CD4-positive, CD25-positive, alpha-beta regulatory T cell (primary cell): Measurements from ENCODE around the gene KRTAP2-2. TPM values are rescaled to one million over a fixed set of nuclear protein-coding genes. Genes with fewer than 3 reads are reported as not detected.

ENCODE experiments used
- ATAC-seq, 2 donors: fragments of 150-1000 bp; cut with Tn5 transposase; one replicate each; pipeline ENCODE4 v1.10.0; 2021; ENCODE audit warnings: low read depth in 2 of 2, moderate number of reproducible peaks in 2 of 2, moderate library complexity in 1 of 2
- DNase-seq, 3 donors: peaks; one replicate each; pipeline versions ENCODE4 v3.0.0 to v3.0.0-alpha.2; 2012 to 2022; ENCODE audit warnings: mixed read lengths in 1 of 3
- H3K27ac ChIP-seq: one replicate; pipeline ENCODE4 v1.7.0; 2013; ENCODE audit warnings: mild to moderate bottlenecking, low read length; ENCODE audit not compliant: insufficient read depth, poor library complexity, severe bottlenecking
- H3K27me3 ChIP-seq: one replicate; pipeline ENCODE4 v1.7.0; 2013; ENCODE audit warnings: low read length; ENCODE audit not compliant: control insufficient read depth, insufficient read depth
- H3K36me3 ChIP-seq: one replicate; pipeline ENCODE4 v1.7.0; 2013; ENCODE audit warnings: mild to moderate bottlenecking, low read length, moderate library complexity; ENCODE audit not compliant: control insufficient read depth, insufficient read depth
- H3K4me1 ChIP-seq: 2 replicates; pipeline ENCODE4 v1.7.0; 2013; ENCODE audit warnings: mild to moderate bottlenecking, low read length; ENCODE audit not compliant: insufficient read depth, control insufficient read depth, poor library complexity, severe bottlenecking
- H3K4me3 ChIP-seq: one replicate; pipeline ENCODE4 v1.7.0; 2013; ENCODE audit warnings: low read depth, mild to moderate bottlenecking, low read length, moderate library complexity
- H3K9me3 ChIP-seq, 2 experiments: 1 replicate in 1 of 2; 2 replicates in 1 of 2; pipeline ENCODE4 v1.7.0; 2013; ENCODE audit warnings: low read length in 2 of 2, mild to moderate bottlenecking in 1 of 2, moderate library complexity in 1 of 2; ENCODE audit not compliant: control insufficient read depth in 2 of 2
- H3K27ac Mint-ChIP-seq, 3 donors: one replicate each; pipeline ENCODE4 v1.8.0; 2020 to 2022; ENCODE audit warnings: mild to moderate bottlenecking in 3 of 3, mixed read lengths in 3 of 3, moderate library complexity in 2 of 3
- H3K27me3 Mint-ChIP-seq: one replicate; pipeline ENCODE4 v1.8.0; 2022; ENCODE audit warnings: mild to moderate bottlenecking, mixed read lengths
- H3K36me3 Mint-ChIP-seq: one replicate; pipeline ENCODE4 v1.8.0; 2020; ENCODE audit warnings: mixed read lengths
- H3K4me1 Mint-ChIP-seq, 4 donors: one replicate each; pipeline ENCODE4 v1.8.0; 2020 to 2022; ENCODE audit warnings: mixed read lengths in 4 of 4, mild to moderate bottlenecking in 1 of 4
- H3K4me3 Mint-ChIP-seq, 4 donors: one replicate each; pipeline ENCODE4 v1.8.0; 2020 to 2022; ENCODE audit warnings: mild to moderate bottlenecking in 4 of 4, mixed read lengths in 4 of 4, moderate library complexity in 3 of 4
- H3K9me3 Mint-ChIP-seq, 7 donors: one replicate each; pipeline ENCODE4 v1.8.0; 2020 to 2022; ENCODE audit warnings: mixed read lengths in 7 of 7, mild to moderate bottlenecking in 3 of 7, moderate library complexity in 2 of 7
- polyA plus RNA-seq, 4 donors: library from polyadenylated mRNA; unstranded; fragments of 300-500 nt; fragmentation: Illumina TruSeq; gene quantifications; one replicate each; pipeline ENCODE4 v1.2.3, GENCODE V29; 2021
- total RNA-seq: library from RNA; stranded (reverse); gene quantifications from one replicate; pipeline ENCODE4 v1.2.3, GENCODE V29; 2022

The KRTAP2-2 gene
- total and polyA plus RNA-seq, 5 donors from 2014 or later: not detected

- no peaks in the 10 kb centered on the region for H3K36me3 Mint-ChIP-seq
- H3K9me3 ChIP-seq: no peaks in the 10 kb centered on the region
- H3K27ac Mint-ChIP-seq: no peak within 1 kb of the TSS
- no peak for DNase-seq
- H3K4me1 Mint-ChIP-seq: no peaks in the 10 kb centered on the region
- H3K27ac ChIP-seq: no peak within 1 kb of the TSS
- H3K4me3 Mint-ChIP-seq: no peak within 1 kb of the TSS
- H3K4me1 ChIP-seq: no peaks in the 10 kb centered on the region
- peaks cover 0 to 1% (median 0%) of the 10 kb centered on the region in 7 donors for H3K9me3 Mint-ChIP-seq
- H3K27me3 Mint-ChIP-seq: peaks cover 40% of the 10 kb centered on the region
- no peaks in the 10 kb centered on the region for H3K36me3 ChIP-seq
- no peak within 1 kb of the TSS for H3K4me3 ChIP-seq
- H3K27me3 ChIP-seq: no peaks in the 10 kb centered on the region
- no peak for ATAC-seq
Observed at GRCh38 chr17:41029633-41030245, 25.3 kb downstream of the KRTAP2-2 start, which contains the start of gene KRTAP1-4. TSS of gene KRTAP1-4 (minus strand) at chr17:41030195. CDS start at chr17:41030078, 117 bp downstream.

- Histone ChIP-seq H3K36me3 (no peaks in the 10 kb centered on the region), H3K27me3 (peaks cover 2% of the 10 kb centered on the region), H3K27ac (no peak within 1 kb of the TSS), H3K4me1 (no peaks in the 10 kb centered on the region), H3K9me3 (no peaks in the 10 kb centered on the region), H3K4me3 (no peak within 1 kb of the TSS)
- Mint-ChIP-seq H3K4me1 (no peaks in the 10 kb centered on the region), H3K27ac (no peak within 1 kb of the TSS), H3K4me3 (no peak within 1 kb of the TSS), H3K36me3 (no peaks in the 10 kb centered on the region), H3K27me3 (peaks cover 40% of the 10 kb centered on the region), H3K9me3 (peaks cover 0 to 1% (median 0%) of the 10 kb centered on the region in 7 donors)
- no peak for DNase-seq
- no peak for ATAC-seq
Observed at GRCh38 chr17:41026715-41027471, 28.1 kb downstream of the KRTAP2-2 start, which contains the start of gene KRTAP1-5. TSS of gene KRTAP1-5 (minus strand) at chr17:41027208. CDS start at chr17:41027155, 53 bp downstream.

- no peak for ATAC-seq
- Mint-ChIP-seq H3K36me3 (no peaks in the 10 kb centered on the region), H3K27ac (no peak overlapping the region), H3K9me3 (peaks cover 0 to 1% (median 0%) of the 10 kb centered on the region in 7 donors), H3K4me3 (no peak overlapping the region), H3K4me1 (no peaks in the 10 kb centered on the region), H3K27me3 (peaks cover 29% of the 10 kb centered on the region)
- H3K9me3 ChIP-seq: no peaks in the 10 kb centered on the region
- H3K4me1 ChIP-seq: no peaks in the 10 kb centered on the region
- H3K27me3 ChIP-seq: peaks cover 9% of the 10 kb centered on the region
- DNase-seq: no peak
- no peaks in the 10 kb centered on the region for H3K36me3 ChIP-seq
- H3K27ac ChIP-seq: no peak overlapping the region
- H3K4me3 ChIP-seq: no peak overlapping the region
Observed at GRCh38 chr17:41024697-41025096, 30.3 kb downstream of the KRTAP2-2 start.

GRCh38 chr17:41020336-41020735 lies 34.7 kb downstream of the KRTAP2-2 start:
- Histone ChIP-seq H3K4me1 (no peaks in the 10 kb centered on the region), H3K36me3 (no peaks in the 10 kb centered on the region), H3K4me3 (no peak overlapping the region), H3K27ac (no peak overlapping the region), H3K27me3 (peaks cover 16% of the 10 kb centered on the region), H3K9me3 (no peaks in the 10 kb centered on the region)
- no peaks in the 10 kb centered on the region for H3K36me3 Mint-ChIP-seq
- H3K9me3 Mint-ChIP-seq: peaks cover 0 to 1% (median 0%) of the 10 kb centered on the region in 7 donors
- H3K4me3 Mint-ChIP-seq: no peak overlapping the region
- DNase-seq (no peak), ATAC-seq (no peak)
- H3K27ac Mint-ChIP-seq: no peak overlapping the region
- H3K27me3 Mint-ChIP-seq: peaks cover 16% of the 10 kb centered on the region
- no peaks in the 10 kb centered on the region for H3K4me1 Mint-ChIP-seq

- no peak for DNase-seq
- Histone ChIP-seq H3K4me1 (no peaks in the 10 kb centered on the region), H3K9me3 (no peaks in the 10 kb centered on the region), H3K36me3 (no peaks in the 10 kb centered on the region), H3K4me3 (no peak overlapping the region), H3K27ac (no peak overlapping the region), H3K27me3 (peaks cover 16% of the 10 kb centered on the region)
- no peak overlapping the region for H3K4me3 Mint-ChIP-seq
- peaks cover 12% of the 10 kb centered on the region for H3K27me3 Mint-ChIP-seq
- H3K4me1 Mint-ChIP-seq: no peaks in the 10 kb centered on the region
- no peak overlapping the region for H3K27ac Mint-ChIP-seq
- peaks cover 0 to under 1% (median 0%) of the 10 kb centered on the region in 7 donors for H3K9me3 Mint-ChIP-seq
- no peak for ATAC-seq
- H3K36me3 Mint-ChIP-seq: no peaks in the 10 kb centered on the region
Observed at GRCh38 chr17:41019415-41019814, 35.6 kb downstream of the KRTAP2-2 start.

GRCh38 chr17:41018541-41018940 lies 36.5 kb downstream of the KRTAP2-2 start:
- H3K4me1 ChIP-seq: no peaks in the 10 kb centered on the region
- H3K9me3 Mint-ChIP-seq: no peaks in the 10 kb centered on the region

GRCh38 chr17:41016578-41017215 lies 38.3 kb downstream of the KRTAP2-2 start:
- no peaks in the 10 kb centered on the region for H3K9me3 ChIP-seq
- DNase-seq (no peak), ATAC-seq (no peak)
- Mint-ChIP-seq H3K27ac (no peak overlapping the region), H3K36me3 (no peaks in the 10 kb centered on the region), H3K27me3 (peaks cover 16% of the 10 kb centered on the region), H3K4me3 (no peak overlapping the region), H3K4me1 (no peaks in the 10 kb centered on the region), H3K9me3 (no peaks in the 10 kb centered on the region)
- H3K27ac ChIP-seq: no peak overlapping the region
- H3K4me3 ChIP-seq: no peak overlapping the region
- peaks cover 15% of the 10 kb centered on the region for H3K27me3 ChIP-seq
- H3K4me1 ChIP-seq: no peaks in the 10 kb centered on the region
- H3K36me3 ChIP-seq: no peaks in the 10 kb centered on the region

More at GRCh38 chr17:41018541-41018940, 36.5 kb downstream of the KRTAP2-2 start:
- Mint-ChIP-seq H3K4me1 (no peaks in the 10 kb centered on the region), H3K27me3 (peaks cover 12% of the 10 kb centered on the region), H3K27ac (no peak overlapping the region), H3K36me3 (no peaks in the 10 kb centered on the region), H3K4me3 (no peak overlapping the region)
- no peaks in the 10 kb centered on the region for H3K36me3 ChIP-seq
- H3K4me3 ChIP-seq: no peak overlapping the region
- H3K27ac ChIP-seq: no peak overlapping the region
- no peak for ATAC-seq
- no peaks in the 10 kb centered on the region for H3K9me3 ChIP-seq
- peaks cover 15% of the 10 kb centered on the region for H3K27me3 ChIP-seq
- no peak for DNase-seq
